HCT116 (cell line): Measurements from ENCODE around the gene LRCH1. TPM values are rescaled to one million over a fixed set of nuclear protein-coding genes. Genes with fewer than 3 reads are reported as not detected.

Experiments used
- ATAC-seq: fragments of 200-7000 bp; cut with Tn5 transposase; 2 replicates; pipeline ENCODE4 v1.9.1; 2020; ENCODE audit warnings: mild to moderate bottlenecking, moderate library complexity
- BruUV-seq: library from RNA; stranded (reverse); fragments of 400-500 nt; replicated peaks from 2 replicates; lab custom pipeline; 2021; lab: Mats Ljungman, UMichigan
- CTCF ChIA-PET: fragments of 300-600 bp; sonication (Branson Sonifier 250); formaldehyde crosslinking; loops from one replicate; lab custom pipeline; 2021; ENCODE audit warnings: antibody characterized with exemption; lab: Charles Lee
- POLR2A ChIA-PET: fragments of 300-600, 350-600 bp; sonication (Branson Sonifier 250); formaldehyde crosslinking; loops from one replicate; lab custom pipeline; 2021; ENCODE audit warnings: antibody characterized with exemption; lab: Charles Lee
- RAD21 ChIA-PET, 2 experiments: fragments of 300-600 bp; sonication (Branson Sonifier 250); formaldehyde crosslinking; loops; one replicate each; lab custom pipeline; 2023; ENCODE audit warnings: low total read pairs in 2 of 2; ENCODE audit not compliant: uncharacterized antibody in 2 of 2, unreplicated experiment in 2 of 2, low non-redundant PET in 1 of 2; lab: Charles Lee
- DNase-seq: peaks from one replicate; pipeline ENCODE4 v3.0.0-alpha.2; 2010; ENCODE audit warnings: low read depth, low spot score
- H2AFZ ChIP-seq: fragments of 200-600 bp; shearing (Covaris generic), sonication (generic); 2 replicates; pipeline ENCODE4 v1.6.1; 2017; ENCODE audit warnings: low read depth, mixed run types, mixed read lengths, antibody characterized with exemption, low read length; ENCODE audit not compliant: poor library complexity, severe bottlenecking
- H3K27ac ChIP-seq: 2 replicates; pipeline ENCODE4 v1.5.1; 2012; ENCODE audit warnings: low read depth, low read length
- H3K27me3 ChIP-seq: fragments of 200-600 bp; sonication (generic); 2 replicates; pipeline ENCODE4 v1.6.1; 2016; ENCODE audit warnings: mixed run types, low read length, mixed read lengths; ENCODE audit not compliant: insufficient read depth
- H3K36me3 ChIP-seq, 2 experiments: fragments of 200-500 bp in 1 of 2; fragments of 200-600 bp in 1 of 2; sonication (Bioruptor generic) in 1 of 2; sonication (generic) in 1 of 2; 2 replicates each; pipeline versions ENCODE4 v1.5.1 to v1.6.1; 2014 to 2016; ENCODE audit warnings: low read length in 2 of 2, inconsistent platforms in 1 of 2, mixed read lengths in 1 of 2, mixed run types in 1 of 2; ENCODE audit not compliant: insufficient read depth in 2 of 2, control insufficient read depth in 1 of 2
- H3K4me1 ChIP-seq, 2 experiments: fragments of 200-600 bp in 1 of 2; sonication (generic) in 1 of 2; 2 replicates each; pipeline versions ENCODE4 v1.5.1 to v1.6.1; 2012 to 2017; ENCODE audit warnings: low read length in 2 of 2, inconsistent platforms in 1 of 2, mild to moderate bottlenecking in 1 of 2, mixed read lengths in 1 of 2, mixed run types in 1 of 2, moderate library complexity in 1 of 2; ENCODE audit not compliant: insufficient read depth in 2 of 2, control insufficient read depth in 1 of 2
- H3K4me2 ChIP-seq: fragments of 200-600 bp; sonication (generic); 2 replicates; pipeline ENCODE4 v1.6.1; 2017; ENCODE audit warnings: mixed run types, low read length, mixed read lengths
- H3K4me3 ChIP-seq, 2 experiments: fragments of 200-600 bp in 1 of 2; sonication (generic) in 1 of 2; replicated peaks in 1 of 2; 2 replicates each; pipeline ENCODE4 v1.5.1; 2011 to 2016; ENCODE audit warnings: low read length in 2 of 2, control low read depth in 1 of 2, low read depth in 1 of 2, mild to moderate bottlenecking in 1 of 2, mixed read lengths in 1 of 2, mixed run types in 1 of 2
- H3K79me2 ChIP-seq: fragments of 200-600 bp; sonication (generic); 2 replicates; pipeline ENCODE4 v1.6.1; 2017; ENCODE audit warnings: mild to moderate bottlenecking, mixed run types, low read length, moderate library complexity, mixed read lengths; ENCODE audit not compliant: insufficient read depth
- H3K9ac ChIP-seq: fragments of 200-600 bp; sonication (generic); 2 replicates; pipeline ENCODE4 v1.6.1; 2016; ENCODE audit warnings: low read length, mixed read lengths
- H3K9me2 ChIP-seq: fragments of 200-600 bp; sonication (generic), shearing (Covaris generic); 2 replicates; pipeline ENCODE4 v1.6.1; 2017; ENCODE audit warnings: mixed run types, mild to moderate bottlenecking, moderate library complexity; ENCODE audit not compliant: insufficient read depth
- H3K9me3 ChIP-seq, 2 experiments: fragments of 200-500 bp in 1 of 2; fragments of 200-600 bp in 1 of 2; sonication (Bioruptor generic) in 1 of 2; sonication (generic) in 1 of 2; 2 replicates each; pipeline ENCODE4 v1.6.1; 2014 to 2017; ENCODE audit warnings: low read length in 2 of 2, mixed read lengths in 2 of 2, inconsistent platforms in 1 of 2, low read depth in 1 of 2, mild to moderate bottlenecking in 1 of 2, mixed run types in 1 of 2, moderate library complexity in 1 of 2; ENCODE audit not compliant: control insufficient read depth in 1 of 2, insufficient read depth in 1 of 2
- H4K20me1 ChIP-seq: fragments of 200-600 bp; sonication (generic), shearing (Covaris generic); 2 replicates; pipeline ENCODE4 v1.6.1; 2017; ENCODE audit warnings: mixed run types, mild to moderate bottlenecking, moderate library complexity; ENCODE audit not compliant: insufficient read depth
- CBX3 ChIP-seq: IDR thresholded peaks from 2 replicates; pipeline ENCODE4 v1.6.1; 2012; ENCODE audit warnings: low read depth
- CEBPB ChIP-seq: IDR thresholded peaks from 2 replicates; pipeline ENCODE4 v1.6.1; 2012; ENCODE audit warnings: low read depth
- CTCF ChIP-seq, 3 experiments: fragments of 200-600 bp in 1 of 3; sonication (generic) in 1 of 3; IDR thresholded peaks in 2 of 3; conservative IDR thresholded peaks in 1 of 3; 2 replicates each; pipeline ENCODE4 v1.5.1; 2012 to 2017; ENCODE audit warnings: low read depth in 2 of 3, low read length in 2 of 3, antibody characterized with exemption in 1 of 3, borderline replicate concordance in 1 of 3, control low read depth in 1 of 3, mild to moderate bottlenecking in 1 of 3, mixed read lengths in 1 of 3, mixed run types in 1 of 3, moderate library complexity in 1 of 3; ENCODE audit not compliant: insufficient read depth in 1 of 3
- EGR1 ChIP-seq: IDR thresholded peaks from 2 replicates; pipeline ENCODE4 v1.6.1; 2012; ENCODE audit warnings: low read depth
- JUND ChIP-seq: IDR thresholded peaks from 2 replicates; pipeline ENCODE4 v1.6.1; 2012
- POLR2A ChIP-seq: IDR thresholded peaks from 2 replicates; pipeline ENCODE4 v1.7.0; 2011; ENCODE audit warnings: borderline replicate concordance; ENCODE audit not compliant: insufficient read depth, insufficient read length; ENCODE audit errors: extremely low read depth
- POLR2AphosphoS5 ChIP-seq: IDR thresholded peaks from 2 replicates; pipeline ENCODE4 v1.6.1; 2011; ENCODE audit warnings: mild to moderate bottlenecking, low read depth, low read length, moderate library complexity
- REST ChIP-seq: IDR thresholded peaks from 2 replicates; pipeline ENCODE4 v1.6.1; 2012; ENCODE audit warnings: low read depth
- SIN3A ChIP-seq: IDR thresholded peaks from 2 replicates; pipeline ENCODE4 v1.6.1; 2012; ENCODE audit warnings: low read depth
- SP1 ChIP-seq: IDR thresholded peaks from 2 replicates; pipeline ENCODE4 v1.6.1; 2012; ENCODE audit warnings: low read depth
- TCF7L2 ChIP-seq: IDR thresholded peaks from 2 replicates; pipeline ENCODE4 v1.7.0; 2011; ENCODE audit warnings: borderline replicate concordance, inconsistent platforms; ENCODE audit not compliant: insufficient read depth, insufficient read length; ENCODE audit errors: extremely low read depth
- YY1 ChIP-seq: IDR thresholded peaks from 2 replicates; pipeline ENCODE4 v1.6.1; 2011; ENCODE audit warnings: low read length, low read depth, moderate library complexity, mild to moderate bottlenecking; ENCODE audit not compliant: insufficient replicate concordance; ENCODE audit errors: extremely low read depth
- ZFX ChIP-seq: fragments of 450-650 bp; IDR thresholded peaks from 2 replicates; pipeline ENCODE4 v1.6.1; 2017
- ZNF274 ChIP-seq: fragments of 200-500 bp; sonication (Bioruptor generic); IDR thresholded peaks from 2 replicates; pipeline ENCODE4 v1.6.1; 2014; ENCODE audit warnings: mild to moderate bottlenecking, low read depth, low read length, inconsistent platforms
- intact Hi-C: fragments of 100-400 bp; cut with micrococcal nuclease; formaldehyde crosslinking; loops from 2 replicates; pipeline ENCODE4 v1.10.0; 2022
- total RNA-seq: library from RNA; stranded (reverse); gene quantifications from one replicate; pipeline ENCODE4 v1.2.1, GENCODE V29; 2021; ENCODE audit not compliant: unreplicated experiment
- TF ChIP-seq, protein P1 (sequence below): IDR thresholded peaks from 2 replicates; pipeline ENCODE4 v1.6.1; 2011; ENCODE audit warnings: mild to moderate bottlenecking, low read length, moderate library complexity; ENCODE audit not compliant: insufficient replicate concordance; ENCODE audit errors: extremely low read depth
- TF ChIP-seq, protein P2 (sequence below): IDR thresholded peaks from 2 replicates; pipeline ENCODE4 v1.6.1; 2012

Gene LRCH1
- total RNA-seq, 1 experiment from 2014 or later: 15.6 TPM

DNA sequence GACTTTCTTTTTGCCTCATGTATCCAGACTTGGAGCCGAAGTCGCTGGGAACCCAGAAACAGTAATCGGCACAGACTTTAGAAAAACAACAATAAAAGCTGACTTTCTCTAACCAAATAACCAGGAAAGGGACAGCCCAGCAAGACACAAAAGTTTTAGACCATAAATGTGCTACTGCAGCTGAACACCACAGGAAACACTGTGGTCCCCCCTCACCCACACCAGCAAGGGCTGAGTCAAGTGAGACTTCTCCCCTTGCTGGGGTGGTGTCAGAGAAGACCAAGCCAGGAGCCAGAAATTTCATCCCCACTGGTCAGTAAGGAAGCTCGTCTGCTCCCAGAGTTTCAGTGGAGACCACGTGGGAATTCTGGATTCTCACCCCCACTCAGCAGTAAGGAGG is 173.4 kb downstream of the LRCH1 start:
- POLR2A ChIA-PET: no interaction called here
- Histone ChIP-seq H3K9me2 (no peaks in the 10 kb centered on the region), H3K9ac (no peak overlapping the region), H3K4me3 (no peak overlapping the region), H3K79me2 (no peaks in the 10 kb centered on the region), H3K27me3 (no peaks in the 10 kb centered on the region), H3K27ac (no peak overlapping the region), H3K4me2 (no peak overlapping the region), H4K20me1 (no peaks in the 10 kb centered on the region), H2AFZ (no peak overlapping the region), H3K4me1 (no peaks in the 10 kb centered on the region), H3K36me3 (peaks cover 7 to 28% of the 10 kb centered on the region in 2 experiments), H3K9me3 (no peaks in the 10 kb centered on the region)
- RAD21 ChIA-PET: no interaction called here
- TF ChIP-seq, protein P1, sequence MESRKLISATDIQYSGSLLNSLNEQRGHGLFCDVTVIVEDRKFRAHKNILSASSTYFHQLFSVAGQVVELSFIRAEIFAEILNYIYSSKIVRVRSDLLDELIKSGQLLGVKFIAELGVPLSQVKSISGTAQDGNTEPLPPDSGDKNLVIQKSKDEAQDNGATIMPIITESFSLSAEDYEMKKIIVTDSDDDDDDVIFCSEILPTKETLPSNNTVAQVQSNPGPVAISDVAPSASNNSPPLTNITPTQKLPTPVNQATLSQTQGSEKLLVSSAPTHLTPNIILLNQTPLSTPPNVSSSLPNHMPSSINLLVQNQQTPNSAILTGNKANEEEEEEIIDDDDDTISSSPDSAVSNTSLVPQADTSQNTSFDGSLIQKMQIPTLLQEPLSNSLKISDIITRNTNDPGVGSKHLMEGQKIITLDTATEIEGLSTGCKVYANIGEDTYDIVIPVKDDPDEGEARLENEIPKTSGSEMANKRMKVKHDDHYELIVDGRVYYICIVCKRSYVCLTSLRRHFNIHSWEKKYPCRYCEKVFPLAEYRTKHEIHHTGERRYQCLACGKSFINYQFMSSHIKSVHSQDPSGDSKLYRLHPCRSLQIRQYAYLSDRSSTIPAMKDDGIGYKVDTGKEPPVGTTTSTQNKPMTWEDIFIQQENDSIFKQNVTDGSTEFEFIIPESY: no peak
- TF ChIP-seq SP1 (no peak), TCF7L2 (no peak), ZNF274 (no peak), CBX3 (no peak), POLR2A (no peak), CTCF (IDR thresholded peaks at IDR 0.05 in 2 of 3, conservative IDR thresholded peaks at IDR 0.05 in 1 of 3; ENCODE audit: borderline replicate concordance in 1 of 3, insufficient read depth in 1 of 3, low read depth in 2 of 3, low read length in 2 of 3) (no peak), YY1 (no peak), SIN3A (no peak), REST (no peak), POLR2AphosphoS5 (no peak), JUND (no peak), EGR1 (no peak), CEBPB (no peak), ZFX (no peak)
- TF ChIP-seq, protein P2, sequence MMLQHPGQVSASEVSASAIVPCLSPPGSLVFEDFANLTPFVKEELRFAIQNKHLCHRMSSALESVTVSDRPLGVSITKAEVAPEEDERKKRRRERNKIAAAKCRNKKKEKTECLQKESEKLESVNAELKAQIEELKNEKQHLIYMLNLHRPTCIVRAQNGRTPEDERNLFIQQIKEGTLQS: no peak
- CTCF ChIA-PET: no interaction called here
- BruUV-seq: no TSS peak
- ATAC-seq (no peak), DNase-seq (no peak)
- intact Hi-C loops: no loop called here
